Heart left ventricle (tissue), 13 donors: ENCODE data around the gene SLC26A9.

Source experiments
- CTCF ChIP-seq, 12 donors: fragments of 200-600 bp; sonication (generic) in 4 of 12; IDR thresholded peaks; one replicate each; pipeline versions ENCODE4 v1.5.0 to v1.8.0; 2018 to 2022; ENCODE audit warnings: antibody characterized with exemption in 12 of 12, mild to moderate bottlenecking in 5 of 12
- POLR2A ChIP-seq, 2 donors: fragments of 450-650 bp; IDR thresholded peaks; one replicate each; pipeline ENCODE4 v1.6.1; 2017; ENCODE audit warnings: antibody characterized with exemption in 2 of 2, mild to moderate bottlenecking in 2 of 2, moderate library complexity in 2 of 2
- donor health status: ischemic (EF 13 %, LVEDD 7.1; RV severe dilation, severe dysfunction).
- donor health status: DM: no; HTN: yes; CAD: no.
- donor health status: DM: no; HTN: no; CAD: no.
- donor health status: ischemic (EF 25% LVEDD 6.9; RV normal size, moderate dysfunction).
- donor health status: ischemic (EF 25% LVEDD 5.7; RV mildly dilated, moderate dysfunction).
- donor health status: ischemic (EF 35%, LVEDD 5.7; RV mildly dilated, moderate dysfunction).
- donor health status: nonischemic (EF 11% LVEDD 7.7; RV severe dilation, severe dysfunction).
- donor health status: DM: yes; HTN: yes; CAD: no.
- donor health status: PGD.
- donor health status: ischemic (EF 29% LVEDD 5.4; RV normal size, mild dysfunction).
- donor health status: nonischemic (EF 23%, LVEDD 6.1; RV moderate dilation, normal function).

GRCh38 chr1:205951746-205952145, 8.5 kb upstream of the SLC26A9 start:
- TF ChIP-seq CTCF (IDR thresholded peaks at IDR 0.05) (no peak), POLR2A (IDR thresholded peaks at IDR 0.05) (no peak)
